ENCODE data around the gene FBN1.

- TF ChIP-seq CTCF (conservative IDR thresholded peaks at IDR 0.05 in 1 of 2, IDR thresholded peaks at IDR 0.05 in 1 of 2; ENCODE audit: extremely low read depth in 1 of 2, insufficient read depth in 1 of 2, low read depth in 1 of 2, low read length in 2 of 2) (no peak), EZH2 (IDR thresholded peaks at IDR 0.05; ENCODE audit: borderline replicate concordance, low read length) (no peak)
Measured at GRCh38 chr15:48432688-48433087, 212.8 kb downstream of the FBN1 start.

All from mammary epithelial cell (primary cell).